ENCODE data around the gene COL6A1.

The COL6A1 gene

DNA sequence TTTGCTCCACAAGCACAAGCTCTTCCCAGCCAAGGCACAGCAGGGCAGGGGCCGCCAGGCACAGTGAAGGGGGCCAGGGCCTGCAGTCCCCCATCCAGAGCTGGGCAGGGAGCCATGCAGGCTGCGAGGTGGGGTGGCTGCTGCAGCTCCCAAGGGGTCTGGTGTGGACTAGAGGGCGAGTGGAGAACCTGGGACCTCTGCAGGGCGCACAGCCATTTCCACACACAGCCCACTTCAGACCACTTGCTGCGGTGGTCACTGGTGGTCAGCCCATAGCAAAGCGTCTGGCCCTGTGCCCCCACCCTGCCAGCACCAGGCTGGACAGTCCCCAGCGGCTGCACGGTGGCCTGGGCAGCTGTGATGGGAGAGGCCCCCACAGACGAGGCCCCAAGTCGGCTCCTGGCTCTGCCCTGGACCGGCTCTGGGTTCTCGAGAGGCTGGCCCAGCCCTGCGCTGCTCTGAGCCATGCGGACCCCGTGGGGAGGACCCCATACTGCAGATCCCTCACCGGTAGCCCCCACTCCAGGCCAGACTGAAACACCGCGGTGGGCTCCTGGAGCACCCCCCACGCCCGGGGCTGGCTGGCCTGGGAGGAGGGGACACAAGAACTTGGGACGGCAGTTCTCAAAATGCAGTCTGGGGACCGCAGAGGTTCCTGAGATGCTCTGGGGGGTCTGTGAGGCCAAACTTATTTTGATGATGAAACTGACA is 69.3 kb downstream of the COL6A1 start:
- no peak for DNase-seq (ENCODE audit: low read depth)

DNA sequence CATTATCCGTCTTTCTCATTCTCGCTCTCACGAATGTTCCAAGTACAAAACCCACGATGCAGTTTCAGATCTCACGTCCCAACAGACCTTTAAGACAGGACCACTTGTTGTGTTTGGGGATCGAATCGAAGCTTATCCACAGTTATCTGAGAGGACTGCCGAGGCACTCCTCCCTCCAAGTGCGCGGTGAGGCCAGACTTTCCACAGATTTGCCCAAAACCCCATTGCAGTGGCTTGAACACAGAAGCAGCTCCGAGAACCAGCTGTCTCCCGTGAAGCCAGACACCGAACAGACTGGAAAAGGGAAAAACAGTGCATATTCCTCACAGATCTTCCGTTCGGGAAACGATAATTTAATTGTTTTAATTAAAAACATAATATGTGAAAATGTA is 69.8 kb downstream of the COL6A1 start:
- no peak for DNase-seq (ENCODE audit: low read depth)

DNA sequence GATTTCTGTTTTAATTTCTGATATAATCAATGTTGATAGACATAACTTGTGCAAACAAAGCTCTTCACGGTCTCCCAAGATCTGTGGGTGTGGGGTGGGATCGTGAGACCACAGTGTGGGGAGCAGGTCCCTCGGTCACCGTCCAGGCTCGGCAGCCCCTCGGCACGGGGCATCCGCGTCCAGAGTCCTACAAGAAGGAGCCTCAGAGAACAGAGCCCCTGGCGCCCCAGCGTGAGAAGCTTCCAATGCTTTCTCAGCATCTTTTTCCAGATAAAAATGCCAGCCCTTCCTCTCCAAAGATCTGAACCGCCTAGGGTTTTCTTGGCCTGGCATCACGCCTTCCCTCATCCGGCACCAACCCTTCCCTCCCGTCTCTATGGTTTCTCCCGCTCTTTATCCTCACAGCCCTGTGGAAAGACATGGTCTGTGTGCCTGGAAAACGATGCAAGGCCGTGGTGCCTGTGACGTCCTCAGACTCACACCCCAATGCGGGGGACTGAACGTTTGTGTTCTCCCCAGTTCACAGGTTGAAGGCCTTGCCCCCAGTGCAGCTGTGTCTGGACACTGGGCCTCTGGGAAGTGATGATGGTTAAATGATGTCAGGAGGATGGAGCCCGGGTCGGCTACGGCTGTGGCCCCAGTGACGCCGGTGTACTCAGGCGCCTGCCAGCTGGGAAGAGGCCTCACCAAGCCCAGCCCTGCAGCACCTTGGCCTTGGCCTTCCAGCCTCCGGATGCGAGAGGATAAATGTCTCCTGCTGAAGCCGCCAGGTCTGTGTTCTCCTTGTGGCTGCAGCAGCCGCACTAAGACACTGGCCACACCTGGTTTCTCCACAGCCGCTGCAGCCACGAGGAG is 70.5 kb downstream of the COL6A1 start:
- DNase-seq (ENCODE audit: low read depth) = no peak

DNA sequence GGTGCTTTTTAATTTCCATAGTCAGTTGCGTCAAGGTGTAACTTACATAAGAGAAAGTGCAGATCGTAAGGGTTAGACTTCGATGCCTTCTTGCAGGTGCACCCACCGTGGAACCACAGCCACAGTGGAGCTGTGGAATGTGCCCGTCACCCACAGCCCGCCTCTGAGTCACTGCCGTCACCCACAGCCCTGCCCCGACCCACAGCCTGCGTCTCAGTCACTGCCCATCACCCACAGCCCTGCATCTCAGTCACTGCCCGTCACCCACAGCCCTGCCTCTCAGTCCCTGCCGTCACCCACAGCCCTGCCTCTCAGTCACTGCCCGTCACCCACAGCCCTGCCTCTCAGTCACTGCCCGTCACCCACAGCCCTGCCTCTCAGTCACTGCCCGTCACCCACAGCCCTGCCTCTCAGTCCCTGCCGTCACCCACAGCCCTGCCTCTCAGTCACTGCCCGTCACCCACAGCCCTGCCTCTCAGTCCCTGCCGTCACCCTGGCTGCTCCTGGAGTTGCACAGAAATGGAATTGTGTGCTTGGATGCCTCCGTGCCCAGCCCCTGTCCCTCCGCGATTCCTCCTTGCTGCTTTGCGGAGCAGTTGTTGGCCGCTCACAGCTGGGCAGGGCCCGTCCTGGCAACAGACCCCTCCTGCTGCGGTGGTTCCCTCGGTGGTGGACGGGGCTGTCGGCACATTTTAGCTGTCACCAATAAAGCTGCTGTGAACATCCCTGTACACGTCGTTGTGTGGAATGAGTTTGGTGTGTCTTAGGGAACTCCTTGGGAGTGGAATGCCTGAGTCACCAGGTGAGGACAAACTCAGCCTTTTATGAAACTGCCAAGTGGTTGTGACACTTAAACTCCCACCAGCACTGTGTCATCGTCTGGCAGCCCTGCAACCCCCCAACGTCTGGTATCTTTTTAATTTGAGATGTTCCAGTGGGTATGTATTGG is 71.4 kb downstream of the COL6A1 start:
- peak; percentile 92 for DNase-seq (ENCODE audit: low read depth)

DNA sequence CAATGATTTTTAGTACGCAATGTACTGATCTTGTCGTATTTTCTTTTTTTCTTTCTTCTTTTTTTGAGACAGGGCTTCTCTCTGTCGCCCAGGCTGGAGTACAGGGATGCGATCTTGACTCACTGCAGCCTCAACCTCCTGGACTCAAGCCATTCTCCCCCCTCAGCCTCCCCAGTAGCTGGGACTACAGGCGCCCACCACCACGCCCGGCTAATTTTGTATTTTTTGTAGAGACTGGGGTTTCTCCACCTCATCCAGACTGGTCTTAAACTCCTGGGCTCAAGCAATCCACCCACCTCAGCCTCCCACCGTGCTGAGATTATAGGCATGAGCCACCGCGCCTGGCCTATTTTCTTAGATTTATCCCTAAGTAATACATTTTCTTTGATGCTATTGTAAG is 72.5 kb downstream of the COL6A1 start:
- no peak for DNase-seq (ENCODE audit: low read depth)

DNA sequence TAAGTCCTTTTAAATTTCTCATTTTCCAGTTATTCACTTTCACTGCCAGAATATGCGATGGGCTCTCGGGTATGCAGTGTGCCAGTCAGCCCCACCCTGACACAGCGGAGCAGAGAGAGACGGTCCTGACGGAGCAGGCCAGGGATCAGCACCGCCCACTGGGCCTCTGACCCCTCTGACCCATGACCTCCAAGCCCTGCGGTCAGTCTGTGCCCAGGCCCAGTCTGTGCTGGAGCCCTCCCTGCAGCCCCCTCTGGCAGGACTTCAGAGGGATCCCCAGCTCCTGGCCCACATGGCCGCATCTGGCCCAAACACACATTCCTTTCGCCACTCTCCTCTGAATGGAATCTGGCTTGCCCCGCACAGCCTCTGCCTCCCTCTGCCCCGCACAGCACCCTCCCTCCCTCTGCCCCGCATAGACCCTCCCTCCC is 72.9 kb downstream of the COL6A1 start:
- peak; percentile 45 for DNase-seq (ENCODE audit: low read depth)

Data from ELR (cell line).